WTC11 (cell line): ENCODE results near the gene DMGDH. TPM values are rescaled to one million over a fixed set of nuclear protein-coding genes. Genes with fewer than 3 reads are reported as not detected.

Source experiments
- ATAC-seq: fragments of 200-7000 bp; cut with Tn5 transposase; 2 replicates; pipeline ENCODE4 v1.10.0; 2021; ENCODE audit warnings: mild to moderate bottlenecking, moderate library complexity
- CTCF ChIA-PET: fragments of 300-600 bp; sonication (Branson Sonifier 250); formaldehyde crosslinking; loops from one replicate; lab custom pipeline; 2021; ENCODE audit warnings: antibody characterized with exemption; lab: Charles Lee
- POLR2A ChIA-PET: fragments of 350-600 bp; sonication (Branson Sonifier 250); formaldehyde crosslinking; loops from one replicate; lab custom pipeline; 2021; ENCODE audit warnings: antibody characterized with exemption; lab: Charles Lee
- DNase-seq: peaks from one replicate; pipeline ENCODE4 v3.0.0; 2021; ENCODE audit warnings: low spot score
- H3K27ac Mint-ChIP-seq: 2 replicates; pipeline ENCODE4 v1.8.0; 2021; ENCODE audit warnings: mixed read lengths
- H3K27me3 Mint-ChIP-seq: 2 replicates; pipeline ENCODE4 v1.8.0; 2021; ENCODE audit warnings: low read depth, mild to moderate bottlenecking, moderate library complexity, mixed read lengths
- H3K36me3 Mint-ChIP-seq: 2 replicates; pipeline ENCODE4 v1.8.0; 2021; ENCODE audit warnings: mixed read lengths
- H3K4me1 Mint-ChIP-seq: 2 replicates; pipeline ENCODE4 v1.8.0; 2022; ENCODE audit warnings: mixed read lengths
- H3K4me3 Mint-ChIP-seq: 2 replicates; pipeline ENCODE4 v1.8.0; 2021; ENCODE audit warnings: mild to moderate bottlenecking, moderate library complexity, mixed read lengths
- H3K9me3 Mint-ChIP-seq: 2 replicates; pipeline ENCODE4 v1.8.0; 2021; ENCODE audit warnings: mixed read lengths
- CREB1 ChIP-seq: sonication (generic); formaldehyde crosslinking; IDR thresholded peaks from 2 replicates; pipeline ENCODE4 v1.8.0; 2023; ENCODE audit warnings: mild to moderate bottlenecking, missing genetic modification reagents
- MYBL2 ChIP-seq: sonication (generic); formaldehyde crosslinking; IDR thresholded peaks from 2 replicates; pipeline ENCODE4 v1.8.1; 2023; ENCODE audit warnings: mild to moderate bottlenecking, moderate library complexity, missing genetic modification reagents
- NFYB ChIP-seq: sonication (generic); formaldehyde crosslinking; conservative IDR thresholded peaks from 2 replicates; pipeline ENCODE4 v1.8.0; 2022; ENCODE audit warnings: low read depth, missing genetic modification reagents
- OVOL2 ChIP-seq: fragments of 250-450 bp; sonication (Bioruptor Pico); IDR thresholded peaks from 2 replicates; pipeline ENCODE4 v1.9.0; 2021; ENCODE audit warnings: mild to moderate bottlenecking, borderline replicate concordance
- RORB ChIP-seq: fragments of 250-450 bp; sonication (Bioruptor Pico); IDR thresholded peaks from 2 replicates; pipeline ENCODE4 v1.9.0; 2021; ENCODE audit warnings: mild to moderate bottlenecking
- TCF7 ChIP-seq: sonication (generic); formaldehyde crosslinking; IDR thresholded peaks from 2 replicates; pipeline ENCODE4 v1.8.0; 2022; ENCODE audit warnings: mild to moderate bottlenecking, low read depth, missing genetic modification reagents, moderate library complexity
- TP53 ChIP-seq: sonication (generic); formaldehyde crosslinking; IDR thresholded peaks from 2 replicates; pipeline ENCODE4 v1.8.1; 2023; ENCODE audit warnings: mild to moderate bottlenecking, missing genetic modification reagents
- USF1 ChIP-seq: sonication (generic); formaldehyde crosslinking; IDR thresholded peaks from 2 replicates; pipeline ENCODE4 v1.8.0; 2022; ENCODE audit warnings: mild to moderate bottlenecking, missing genetic modification reagents
- ZBTB43 ChIP-seq: sonication (generic); formaldehyde crosslinking; IDR thresholded peaks from 2 replicates; pipeline ENCODE4 v1.8.1; 2023; ENCODE audit warnings: mild to moderate bottlenecking, missing genetic modification reagents
- ZNF317 ChIP-seq: sonication (generic); formaldehyde crosslinking; IDR thresholded peaks from 2 replicates; pipeline ENCODE4 v1.8.1; 2023; ENCODE audit warnings: low read depth, mild to moderate bottlenecking, moderate library complexity, missing genetic modification reagents, borderline replicate concordance
- ZNF416 ChIP-seq: fragments of 250-450 bp; sonication (Bioruptor Pico); IDR thresholded peaks from 2 replicates; pipeline ENCODE4 v1.9.0; 2021; ENCODE audit warnings: mild to moderate bottlenecking, inconsistent platforms
- ZNF532 ChIP-seq: fragments of 250-450 bp; sonication (Bioruptor Pico); IDR thresholded peaks from 2 replicates; pipeline ENCODE4 v1.9.0; 2021; ENCODE audit warnings: mild to moderate bottlenecking, borderline replicate concordance
- total RNA-seq: library from RNA; stranded (reverse); gene quantifications from 3 replicates; pipeline ENCODE4 v1.2.3, GENCODE V29; 2021
- TF ChIP-seq, protein P1 (sequence below): sonication (generic); formaldehyde crosslinking; IDR thresholded peaks from 2 replicates; pipeline ENCODE4 v1.8.1; 2022; ENCODE audit warnings: missing genetic modification reagents, borderline replicate concordance
- TF ChIP-seq, protein P2 (sequence below): fragments of 200-600 bp; IDR thresholded peaks from 2 replicates; pipeline ENCODE4 v1.8.0; 2022; ENCODE audit warnings: antibody characterized with exemption
- TF ChIP-seq, protein P3 (sequence below): sonication (generic); formaldehyde crosslinking; IDR thresholded peaks from 2 replicates; pipeline ENCODE4 v1.8.0; 2022; ENCODE audit warnings: mild to moderate bottlenecking, missing genetic modification reagents
- TF ChIP-seq, protein P4 (sequence below): sonication (generic); formaldehyde crosslinking; IDR thresholded peaks from 2 replicates; pipeline ENCODE4 v1.8.1; 2023; ENCODE audit warnings: mild to moderate bottlenecking, missing genetic modification reagents, moderate library complexity

Gene DMGDH
- total RNA-seq, 1 experiment from 2014 or later, result 0.35 TPM

GRCh38 chr5:79053321-79053720 lies 16.2 kb downstream of the DMGDH start (continued):
- no peak for TF ChIP-seq ZNF532
- TF ChIP-seq USF1 (CRISPR knock-in tag), result no peak
- no peak for TF ChIP-seq ZNF416 (CRISPR knock-in tag)
- TF ChIP-seq TCF7 (CRISPR knock-in tag), result no peak
- TF ChIP-seq, protein P1, sequence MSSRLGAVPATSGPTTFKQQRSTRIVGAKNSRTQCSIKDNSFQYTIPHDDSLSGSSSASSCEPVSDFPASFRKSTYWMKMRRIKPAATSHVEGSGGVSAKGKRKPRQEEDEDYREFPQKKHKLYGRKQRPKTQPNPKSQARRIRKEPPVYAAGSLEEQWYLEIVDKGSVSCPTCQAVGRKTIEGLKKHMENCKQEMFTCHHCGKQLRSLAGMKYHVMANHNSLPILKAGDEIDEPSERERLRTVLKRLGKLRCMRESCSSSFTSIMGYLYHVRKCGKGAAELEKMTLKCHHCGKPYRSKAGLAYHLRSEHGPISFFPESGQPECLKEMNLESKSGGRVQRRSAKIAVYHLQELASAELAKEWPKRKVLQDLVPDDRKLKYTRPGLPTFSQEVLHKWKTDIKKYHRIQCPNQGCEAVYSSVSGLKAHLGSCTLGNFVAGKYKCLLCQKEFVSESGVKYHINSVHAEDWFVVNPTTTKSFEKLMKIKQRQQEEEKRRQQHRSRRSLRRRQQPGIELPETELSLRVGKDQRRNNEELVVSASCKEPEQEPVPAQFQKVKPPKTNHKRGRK (CRISPR knock-in tag), result no peak
- no peak for TF ChIP-seq MYBL2 (CRISPR knock-in tag)
- no peak for TF ChIP-seq CREB1 (CRISPR knock-in tag)
- no peak for TF ChIP-seq TP53 (CRISPR knock-in tag)
- no peak for TF ChIP-seq NFYB (CRISPR knock-in tag)
- TF ChIP-seq RORB, result no peak
- TF ChIP-seq ZNF317 (CRISPR knock-in tag), result no peak
- TF ChIP-seq, protein P2, sequence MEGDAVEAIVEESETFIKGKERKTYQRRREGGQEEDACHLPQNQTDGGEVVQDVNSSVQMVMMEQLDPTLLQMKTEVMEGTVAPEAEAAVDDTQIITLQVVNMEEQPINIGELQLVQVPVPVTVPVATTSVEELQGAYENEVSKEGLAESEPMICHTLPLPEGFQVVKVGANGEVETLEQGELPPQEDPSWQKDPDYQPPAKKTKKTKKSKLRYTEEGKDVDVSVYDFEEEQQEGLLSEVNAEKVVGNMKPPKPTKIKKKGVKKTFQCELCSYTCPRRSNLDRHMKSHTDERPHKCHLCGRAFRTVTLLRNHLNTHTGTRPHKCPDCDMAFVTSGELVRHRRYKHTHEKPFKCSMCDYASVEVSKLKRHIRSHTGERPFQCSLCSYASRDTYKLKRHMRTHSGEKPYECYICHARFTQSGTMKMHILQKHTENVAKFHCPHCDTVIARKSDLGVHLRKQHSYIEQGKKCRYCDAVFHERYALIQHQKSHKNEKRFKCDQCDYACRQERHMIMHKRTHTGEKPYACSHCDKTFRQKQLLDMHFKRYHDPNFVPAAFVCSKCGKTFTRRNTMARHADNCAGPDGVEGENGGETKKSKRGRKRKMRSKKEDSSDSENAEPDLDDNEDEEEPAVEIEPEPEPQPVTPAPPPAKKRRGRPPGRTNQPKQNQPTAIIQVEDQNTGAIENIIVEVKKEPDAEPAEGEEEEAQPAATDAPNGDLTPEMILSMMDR, result no peak
- TF ChIP-seq, protein P3, sequence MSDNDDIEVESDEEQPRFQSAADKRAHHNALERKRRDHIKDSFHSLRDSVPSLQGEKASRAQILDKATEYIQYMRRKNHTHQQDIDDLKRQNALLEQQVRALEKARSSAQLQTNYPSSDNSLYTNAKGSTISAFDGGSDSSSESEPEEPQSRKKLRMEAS (CRISPR knock-in tag), result no peak
- no peak for TF ChIP-seq OVOL2 (CRISPR knock-in tag)
- TF ChIP-seq, protein P4, sequence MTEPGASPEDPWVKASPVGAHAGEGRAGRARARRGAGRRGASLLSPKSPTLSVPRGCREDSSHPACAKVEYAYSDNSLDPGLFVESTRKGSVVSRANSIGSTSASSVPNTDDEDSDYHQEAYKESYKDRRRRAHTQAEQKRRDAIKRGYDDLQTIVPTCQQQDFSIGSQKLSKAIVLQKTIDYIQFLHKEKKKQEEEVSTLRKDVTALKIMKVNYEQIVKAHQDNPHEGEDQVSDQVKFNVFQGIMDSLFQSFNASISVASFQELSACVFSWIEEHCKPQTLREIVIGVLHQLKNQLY (CRISPR knock-in tag), result no peak

- ATAC-seq, result no peak
Measured at GRCh38 chr5:79050498-79050897, 19.0 kb downstream of the DMGDH start.

More at GRCh38 chr5:79050498-79050897, 19.0 kb downstream of the DMGDH start:
- Mint-ChIP-seq H3K4me1 (peaks cover 3% of the 10 kb centered on the region), H3K9me3 (no peaks in the 10 kb centered on the region), H3K27ac (no peak overlapping the region), H3K36me3 (no peaks in the 10 kb centered on the region), H3K27me3 (no peaks in the 10 kb centered on the region), H3K4me3 (no peak overlapping the region)
- POLR2A ChIA-PET, result no interaction called here
- TF ChIP-seq ZBTB43, result no peak
- no peak for DNase-seq
- CTCF ChIA-PET, result no interaction called here
